Activated CD4-positive, alpha-beta T cell treated with anti-CD3 and anti-CD28 coated beads, Interleukin-2, amount 50 U/mL, for 4 hours (primary cell): ENCODE data around the gene PHF19.

ENCODE experiments used
- DNase-seq, 2 experiments: peaks; one replicate each; pipeline ENCODE4 v3.0.0-alpha.2; 2020

PHF19 gene

DNA sequence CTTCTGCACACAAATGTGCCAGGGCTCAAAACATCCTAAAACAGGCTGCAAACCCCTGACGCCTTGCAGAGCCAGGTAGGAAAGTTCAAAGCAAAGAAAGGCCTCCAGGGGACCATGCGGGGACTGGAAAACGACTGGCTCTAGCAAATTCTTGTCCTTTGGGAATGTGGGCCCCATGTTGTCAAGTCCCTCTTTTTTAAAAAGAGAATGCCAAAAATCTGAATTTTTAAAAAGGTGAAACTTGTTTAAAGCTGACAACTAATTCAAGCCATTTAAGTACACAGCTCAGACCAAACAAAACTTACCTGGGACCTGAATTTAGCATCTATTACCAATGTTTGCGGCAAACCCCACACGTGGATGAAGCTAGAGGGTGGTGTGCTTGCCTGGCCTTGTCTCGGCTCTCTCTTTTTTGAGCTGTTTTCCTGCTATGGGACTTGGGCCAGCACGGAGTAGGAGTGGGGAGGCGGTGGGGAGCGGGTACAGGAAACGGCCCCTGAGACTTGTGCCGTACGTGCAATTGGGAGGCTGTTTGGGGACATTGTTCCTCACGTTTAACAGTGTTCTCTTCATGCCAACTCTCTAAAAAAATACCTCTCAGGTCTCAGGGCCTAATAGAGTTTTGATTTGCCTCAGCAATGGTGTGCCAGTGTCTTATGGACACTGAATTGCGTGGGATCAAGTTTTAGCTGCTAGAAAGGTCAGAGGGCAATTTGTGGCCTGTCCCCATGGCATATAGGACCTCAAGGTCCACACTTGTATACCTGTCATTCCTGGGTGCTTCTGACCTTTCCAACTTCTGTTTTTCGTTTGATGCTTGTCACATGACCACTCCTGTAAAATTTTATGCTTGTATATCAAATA, 15.1 kb upstream of the PHF19 start:
- no peak for DNase-seq

DNA sequence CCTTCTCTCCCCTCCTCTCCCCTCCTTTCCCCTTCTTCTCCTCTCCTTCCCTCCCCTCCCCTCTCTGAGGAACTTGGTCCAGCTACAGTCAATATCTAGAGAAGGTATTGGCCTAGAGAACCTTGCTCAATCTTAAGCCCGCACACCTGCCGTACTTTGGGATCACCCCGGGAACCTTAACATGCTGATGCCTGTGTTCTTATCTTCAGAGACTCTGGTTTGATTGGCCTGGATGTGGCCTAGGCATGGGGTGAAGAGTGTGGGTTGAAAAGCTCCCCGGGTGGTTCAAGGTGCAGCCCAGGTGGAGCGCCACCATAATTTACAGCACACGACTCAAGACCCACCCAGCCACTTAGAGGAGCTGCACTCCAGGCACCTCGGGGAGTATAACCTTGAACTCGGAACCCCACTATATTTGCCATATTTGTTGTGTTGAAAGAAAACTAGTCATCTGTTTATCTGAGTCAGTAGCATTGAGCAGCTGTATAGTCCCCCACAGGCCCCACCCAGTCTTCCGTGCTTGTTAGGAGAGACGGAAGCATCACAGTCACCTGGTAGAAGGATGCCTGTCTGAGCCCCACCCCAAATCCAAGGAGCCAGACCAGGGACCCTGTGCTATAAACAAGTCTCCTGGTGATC, 14.4 kb upstream of the PHF19 start:
- peak; percentile 57 to 58 for DNase-seq

DNA sequence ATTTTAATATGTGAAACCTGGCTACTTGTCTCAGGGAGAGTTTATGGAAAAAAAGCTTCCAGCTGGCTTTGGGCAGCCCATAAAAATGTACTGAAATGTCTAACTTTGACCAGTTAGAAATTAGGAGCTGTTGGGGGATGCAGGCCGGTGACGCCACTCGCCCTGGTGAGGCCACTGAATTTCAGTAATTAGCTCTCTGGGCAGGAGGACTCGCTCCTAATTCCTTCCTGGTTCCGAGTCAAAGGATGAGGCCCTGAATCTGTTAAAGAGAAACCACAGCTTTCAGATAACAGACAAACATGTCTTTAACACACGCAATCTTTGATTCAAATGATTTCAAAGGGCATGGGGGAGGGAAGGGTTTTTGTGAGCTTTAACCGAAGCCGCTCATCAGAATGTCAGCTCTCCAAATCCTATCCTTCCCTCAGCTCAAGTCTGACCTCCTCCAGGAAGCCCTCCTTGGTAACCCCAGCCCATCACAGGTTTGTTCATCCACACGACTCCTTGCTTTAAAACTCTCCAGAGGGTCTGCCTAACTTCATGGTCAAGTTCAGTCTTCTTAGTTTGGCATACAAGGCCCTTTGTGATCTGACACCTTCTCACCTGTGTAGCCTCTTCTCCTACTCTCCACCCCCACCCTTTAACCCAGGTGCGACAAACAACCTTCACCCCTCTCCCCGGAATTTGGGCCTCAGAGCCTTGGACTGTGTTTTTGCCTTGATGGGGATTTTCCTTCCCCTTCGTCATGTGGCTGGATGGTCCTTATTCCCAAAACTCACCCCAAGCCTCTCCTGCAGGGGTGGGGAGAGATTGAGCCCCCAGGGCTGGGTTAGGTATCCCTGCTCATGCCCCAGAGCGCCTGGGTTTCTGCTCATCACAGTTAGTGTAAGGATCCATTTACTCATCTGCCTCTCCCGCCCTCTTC, 13.6 kb upstream of the PHF19 start:
- no peak for DNase-seq

DNA sequence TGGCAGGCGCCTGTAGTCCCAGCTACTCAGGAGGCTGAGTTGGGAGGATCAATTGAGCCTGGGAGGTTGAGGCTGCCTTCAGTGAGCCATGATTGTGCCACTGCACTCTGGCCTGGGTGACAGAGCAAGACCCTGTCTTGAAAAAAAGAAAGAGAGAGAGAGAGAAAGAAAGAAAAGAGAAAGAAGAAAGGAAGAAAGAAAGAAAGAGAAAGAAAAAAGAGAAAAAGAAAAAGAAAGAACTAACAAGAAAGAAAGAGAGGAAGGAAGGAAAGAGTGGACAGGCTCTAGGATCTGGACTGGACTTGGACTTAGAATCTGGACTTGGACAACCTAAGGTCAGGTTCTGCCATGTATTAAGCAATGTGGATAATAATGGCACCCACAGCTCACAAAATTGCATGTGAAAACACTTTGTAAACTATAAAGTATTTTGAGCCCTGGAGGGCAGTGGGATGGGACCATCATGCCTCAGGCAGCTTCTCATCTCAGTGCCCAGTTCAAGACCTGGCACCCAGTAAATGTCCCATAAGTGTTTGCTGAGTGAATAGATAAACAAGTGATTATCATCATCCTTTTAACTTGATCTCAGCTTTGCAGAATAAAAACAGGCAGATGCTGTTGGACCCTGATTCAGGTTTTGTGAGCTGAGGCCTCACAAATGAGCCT, 12.8 kb upstream of the PHF19 start:
- DNase-seq = no peak

DNA sequence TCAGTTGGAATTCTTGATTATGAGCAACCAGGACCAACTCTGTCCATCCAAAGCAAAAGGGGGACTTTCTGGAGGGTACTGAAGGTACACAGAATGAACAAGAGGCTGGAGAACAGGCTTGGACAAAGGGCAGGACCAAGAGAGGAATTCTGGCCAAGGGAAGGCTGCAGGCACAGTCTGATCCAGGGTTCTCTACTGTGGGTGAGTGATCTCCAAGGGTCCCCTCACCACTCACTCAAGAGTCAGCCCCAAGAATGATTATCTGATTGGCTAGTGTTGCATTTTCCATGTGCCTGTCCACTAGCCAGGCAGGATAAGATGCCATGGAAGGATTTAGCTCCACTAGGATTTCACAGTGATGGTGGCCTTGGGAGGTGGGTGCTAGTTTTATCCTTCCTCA, 11.6 kb upstream of the PHF19 start:
- no peak for DNase-seq

DNA sequence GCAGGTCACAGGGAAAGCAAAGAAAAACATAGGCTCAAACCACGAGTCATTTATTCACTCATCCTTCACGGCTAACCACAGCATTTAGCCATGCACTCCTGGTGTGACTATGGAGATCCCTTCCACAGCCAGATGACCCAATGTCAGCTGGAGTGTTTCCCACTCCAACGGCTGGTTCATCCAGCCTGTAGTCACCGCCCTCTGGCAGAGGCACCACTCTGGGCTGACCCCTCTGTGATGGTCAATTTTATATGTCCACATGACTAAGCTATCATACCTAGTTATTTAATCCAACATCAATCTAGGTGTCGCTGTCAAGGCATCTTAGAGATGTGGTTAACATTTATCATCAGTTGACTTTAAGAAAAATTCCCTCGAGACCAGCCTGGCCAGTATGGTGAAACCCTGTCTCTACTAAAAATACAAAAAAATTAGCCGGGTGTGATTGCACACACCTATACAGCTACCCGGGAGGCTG, 9.5 kb upstream of the PHF19 start:
- no peak for DNase-seq

DNA sequence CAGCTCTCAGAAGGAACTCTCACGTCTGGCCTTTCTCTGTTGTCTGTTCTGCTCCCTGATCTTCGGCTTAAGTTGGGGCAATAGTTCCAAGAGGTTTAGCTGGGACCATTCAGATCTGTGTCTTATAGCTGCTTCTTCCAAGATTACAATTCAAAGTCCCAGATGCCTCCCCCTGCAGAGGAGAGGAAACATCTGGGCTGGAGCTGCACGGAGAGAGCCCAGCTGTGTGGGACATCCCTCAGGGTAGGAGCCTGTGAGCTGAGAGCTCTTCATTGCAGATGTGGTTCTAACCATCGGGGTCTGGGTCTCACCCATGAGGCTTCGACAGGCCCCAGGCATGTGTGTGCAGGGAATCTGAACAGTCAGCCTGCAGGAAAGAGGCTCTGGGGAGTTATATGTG, 9.0 kb upstream of the PHF19 start:
- DNase-seq = no peak

DNA sequence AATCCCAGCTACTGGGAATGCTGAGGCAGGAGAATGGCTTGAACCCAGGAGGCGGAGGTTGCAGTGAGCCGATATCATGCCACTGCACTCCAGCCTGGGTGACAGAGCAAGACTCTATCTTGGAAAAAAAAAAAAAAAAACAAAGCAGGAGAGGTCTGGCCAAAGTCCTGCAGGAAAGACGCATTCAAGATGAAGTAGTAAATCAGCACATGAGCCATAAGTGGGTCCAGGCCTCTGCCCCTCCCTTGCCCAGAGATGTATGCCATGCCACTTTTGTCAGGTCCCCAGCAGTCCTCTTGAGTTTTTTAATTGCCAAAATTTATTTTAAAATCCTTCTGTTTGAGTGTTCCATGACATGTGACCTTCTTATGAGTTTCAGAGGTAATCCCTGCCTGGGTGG, 8.5 kb upstream of the PHF19 start:
- no peak for DNase-seq

DNA sequence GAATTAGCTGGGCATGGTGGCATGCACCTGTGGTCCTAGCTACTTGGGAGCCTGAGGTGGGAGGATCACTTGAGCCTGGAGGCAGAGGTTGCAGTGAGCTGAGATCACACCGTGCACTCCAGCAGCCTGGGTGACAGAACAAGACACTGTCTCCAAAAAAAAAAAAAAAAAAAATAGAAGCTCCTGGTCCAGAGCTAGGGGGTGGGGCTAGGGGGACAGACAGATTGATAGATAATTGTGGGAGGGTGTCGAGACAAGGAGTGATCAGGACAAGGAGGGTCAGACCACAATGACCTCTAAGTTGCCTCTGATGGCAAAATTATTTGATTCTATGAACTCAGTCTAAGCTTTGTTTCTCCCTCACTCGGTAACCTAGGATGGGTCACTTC, 6.6 kb upstream of the PHF19 start:
- no peak for DNase-seq

DNA sequence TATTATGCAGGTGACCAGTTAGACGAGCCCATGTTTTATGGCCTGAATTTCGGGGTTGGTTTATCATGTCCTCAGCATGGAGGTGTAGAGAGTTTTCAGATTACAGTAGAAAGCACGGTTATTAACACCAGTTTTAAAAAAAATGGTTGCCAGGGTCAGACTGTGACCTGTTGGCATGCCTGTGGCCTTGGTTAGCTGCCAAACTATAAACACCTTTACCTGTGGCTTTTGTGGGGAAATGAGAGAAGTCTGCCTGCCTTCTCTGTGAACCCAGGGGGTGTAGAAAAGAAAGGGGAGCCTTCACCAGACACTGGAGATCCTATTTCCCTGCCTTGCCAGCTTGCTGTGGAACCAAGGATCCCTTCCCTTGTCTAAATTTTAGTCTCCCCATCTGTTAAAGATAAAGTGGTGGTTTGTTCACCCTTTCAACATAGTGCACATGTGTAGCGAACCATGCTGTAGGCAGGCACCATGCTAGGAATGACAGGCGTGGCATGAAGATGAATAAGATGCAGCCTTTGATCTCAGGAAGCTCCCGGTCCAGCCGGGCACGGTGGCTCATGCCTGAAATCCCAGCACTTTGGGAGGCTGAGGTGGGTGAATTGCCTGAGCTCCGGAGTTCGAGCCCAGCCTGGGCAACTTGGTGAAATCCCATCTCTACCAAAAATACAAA, 6.1 kb upstream of the PHF19 start:
- no peak for DNase-seq

DNA sequence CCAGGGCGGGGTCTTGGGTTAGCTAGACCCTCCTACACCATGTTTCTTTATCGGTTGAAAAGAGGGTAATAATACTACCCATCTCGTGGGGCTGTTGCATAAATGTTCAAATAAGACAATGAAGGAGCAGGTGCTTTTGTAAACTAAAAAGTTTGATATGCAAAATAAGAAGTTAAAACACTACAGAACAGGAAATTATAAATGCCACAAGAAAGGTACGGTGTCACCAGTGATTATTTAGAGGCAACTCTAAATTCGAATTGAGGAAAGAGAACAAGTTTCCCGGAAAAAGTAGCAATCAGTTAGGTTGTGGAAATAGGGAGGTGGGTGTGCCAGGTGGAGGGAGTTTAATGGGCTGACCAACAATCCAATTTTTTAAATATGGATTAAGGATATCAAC, 2.5 kb upstream of the PHF19 start:
- DNase-seq = no peak

DNA sequence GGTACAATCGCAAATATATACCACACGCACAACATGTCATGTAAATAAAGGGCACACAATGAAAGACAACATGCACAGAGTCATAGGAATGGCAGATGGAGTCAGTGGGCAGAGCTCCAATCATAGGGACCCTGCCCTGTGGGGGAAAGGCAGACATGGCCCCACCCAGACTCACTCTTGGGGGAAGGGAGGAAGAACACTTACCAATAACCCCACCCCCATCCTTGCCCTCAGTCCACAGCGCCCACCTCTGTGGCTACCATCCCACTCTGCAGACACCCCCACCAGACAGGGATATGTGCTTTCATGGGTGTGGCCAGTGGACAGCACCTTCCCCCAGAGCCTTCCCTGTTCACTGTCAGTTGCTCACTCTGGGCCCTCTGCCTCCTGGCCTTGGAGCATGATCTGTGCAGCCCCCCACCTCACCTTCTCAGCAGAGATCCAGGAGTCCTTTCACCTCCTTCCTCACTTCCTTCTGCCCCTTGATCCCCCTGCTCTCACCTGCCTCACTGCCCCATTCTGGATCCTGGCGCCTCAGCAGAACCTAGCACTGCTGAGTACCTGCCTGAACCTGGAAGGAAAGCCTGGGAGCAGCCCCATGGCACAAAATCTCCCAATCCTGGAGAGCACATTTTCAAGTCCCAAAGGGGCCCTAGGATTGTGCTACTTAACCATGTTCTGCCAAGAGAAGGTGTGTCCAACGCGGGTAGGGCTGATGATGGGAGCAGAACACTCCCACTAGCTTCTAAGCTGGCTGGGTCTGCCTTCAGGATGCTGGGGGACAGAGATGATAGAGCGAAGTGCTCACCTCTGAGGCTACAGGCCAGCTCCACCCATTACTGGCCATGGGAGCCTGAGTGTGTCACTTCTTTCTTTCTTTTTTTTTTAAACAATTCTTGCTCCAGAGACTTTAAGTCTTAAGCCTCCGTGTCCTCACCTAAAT, 1.5 kb upstream of the PHF19 start:
- no peak for DNase-seq

DNA sequence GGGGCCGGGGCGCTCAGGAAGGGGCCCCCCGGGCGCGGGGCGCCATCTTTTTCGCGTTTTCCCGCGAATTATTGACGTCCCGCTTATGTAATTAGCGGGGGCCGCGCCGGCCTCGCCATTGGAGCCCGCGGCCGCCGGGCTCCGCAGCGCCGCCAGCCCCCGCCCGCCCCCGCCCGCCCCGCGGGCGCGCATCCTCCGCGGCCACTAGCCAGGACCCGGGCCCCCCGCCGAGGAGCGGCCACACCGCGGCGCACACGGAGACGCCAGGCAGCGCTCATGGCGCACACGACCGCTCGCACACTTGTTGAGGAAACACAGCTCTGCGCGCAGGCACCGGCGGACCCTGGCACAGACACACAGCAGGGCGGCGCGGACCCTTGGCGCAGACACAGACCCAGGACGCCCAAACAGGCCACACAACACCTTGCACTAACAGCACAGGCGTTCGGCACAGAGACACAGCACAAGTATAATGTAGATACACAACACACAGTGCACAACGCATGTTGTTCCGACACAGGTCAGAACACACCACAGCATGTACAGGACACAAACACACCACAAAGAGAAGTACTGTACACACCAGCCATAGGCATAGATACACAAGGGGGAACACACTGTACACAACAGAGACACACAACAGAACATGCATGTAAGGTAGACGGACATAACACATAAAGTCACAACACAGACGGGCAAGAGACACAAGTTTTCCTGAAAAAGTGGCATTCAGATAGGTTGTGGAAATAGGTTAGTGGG, 467 bp upstream of the PHF19 start:
- DNase-seq = no peak

DNA sequence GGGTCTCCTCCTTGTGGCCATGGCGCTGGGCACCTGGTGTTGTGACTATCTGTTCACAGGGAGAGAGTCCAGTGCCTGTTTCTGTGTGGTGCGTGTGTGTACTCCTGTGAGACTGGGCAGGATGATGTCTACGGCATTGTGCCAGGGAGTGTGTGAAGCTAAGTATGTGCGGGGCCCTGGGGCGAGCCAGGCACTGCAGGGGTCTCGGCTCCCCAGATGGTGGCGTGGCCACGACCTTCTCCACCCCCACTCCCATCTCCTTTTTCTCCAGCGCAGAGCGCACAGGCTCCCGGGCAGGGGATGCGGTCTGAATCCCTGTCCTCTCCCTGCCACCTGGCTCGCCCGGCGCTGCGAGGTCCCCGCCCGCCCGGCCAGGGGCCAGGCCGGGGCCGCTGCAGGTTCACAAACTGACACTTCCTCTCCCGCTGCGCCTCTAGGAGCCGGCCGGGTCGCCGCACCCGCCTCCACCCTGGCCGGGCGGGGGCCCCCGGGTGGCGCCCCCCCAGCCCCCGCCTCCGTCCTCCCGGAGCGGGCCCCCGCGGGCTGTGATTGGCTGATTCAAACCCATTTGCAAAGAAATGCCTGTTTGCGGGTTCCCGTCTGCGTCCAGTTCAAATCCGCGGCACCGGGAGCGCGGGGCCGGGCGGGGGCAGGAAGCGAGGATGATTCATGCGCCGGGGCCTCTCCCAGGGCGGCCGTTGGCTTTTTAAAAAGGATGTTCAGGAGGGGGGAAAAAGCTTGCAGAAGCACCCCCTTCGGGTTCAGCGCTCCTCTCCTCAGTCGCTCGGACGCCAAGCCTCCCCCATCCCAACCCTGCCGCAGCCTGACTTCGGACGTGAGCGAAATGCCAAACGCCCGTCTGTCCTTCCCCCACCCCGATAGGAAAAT, 790 bp downstream of the PHF19 start:
- DNase-seq = peak; percentile 63 to 68

DNA sequence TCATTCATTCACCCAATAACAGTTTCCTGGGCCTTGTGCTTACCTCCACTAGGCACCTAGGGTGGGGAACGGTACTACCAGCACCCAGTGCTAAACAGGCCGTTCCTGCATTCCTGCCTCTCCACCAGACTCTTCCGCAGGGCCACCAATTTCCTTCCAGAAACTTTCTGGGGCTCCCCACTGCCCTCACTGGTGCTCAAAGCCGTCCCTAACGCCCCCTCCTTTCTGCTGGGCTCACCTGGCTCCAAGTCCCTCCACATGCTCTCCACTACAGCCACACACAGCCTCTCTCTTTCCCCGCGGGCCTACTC, 1.4 kb downstream of the PHF19 start:
- no peak for DNase-seq

DNA sequence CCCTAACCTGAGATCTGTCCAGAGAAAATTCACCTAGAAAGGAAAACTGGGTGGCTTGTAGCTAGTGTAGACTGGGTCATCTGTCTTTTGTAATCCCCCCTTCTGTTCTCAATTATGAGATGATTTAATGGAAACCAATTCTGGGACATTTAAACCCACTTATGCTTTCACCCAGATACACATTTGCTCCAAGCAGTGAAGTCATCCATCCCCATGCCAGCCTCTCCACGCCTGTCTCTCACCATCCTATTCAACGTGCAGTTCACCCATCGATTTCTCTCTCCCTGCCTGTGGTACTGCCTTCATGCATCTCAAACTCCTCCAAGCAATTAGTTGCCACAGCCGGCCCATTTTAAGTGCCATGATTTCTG, 1.8 kb downstream of the PHF19 start:
- no peak for DNase-seq

DNA sequence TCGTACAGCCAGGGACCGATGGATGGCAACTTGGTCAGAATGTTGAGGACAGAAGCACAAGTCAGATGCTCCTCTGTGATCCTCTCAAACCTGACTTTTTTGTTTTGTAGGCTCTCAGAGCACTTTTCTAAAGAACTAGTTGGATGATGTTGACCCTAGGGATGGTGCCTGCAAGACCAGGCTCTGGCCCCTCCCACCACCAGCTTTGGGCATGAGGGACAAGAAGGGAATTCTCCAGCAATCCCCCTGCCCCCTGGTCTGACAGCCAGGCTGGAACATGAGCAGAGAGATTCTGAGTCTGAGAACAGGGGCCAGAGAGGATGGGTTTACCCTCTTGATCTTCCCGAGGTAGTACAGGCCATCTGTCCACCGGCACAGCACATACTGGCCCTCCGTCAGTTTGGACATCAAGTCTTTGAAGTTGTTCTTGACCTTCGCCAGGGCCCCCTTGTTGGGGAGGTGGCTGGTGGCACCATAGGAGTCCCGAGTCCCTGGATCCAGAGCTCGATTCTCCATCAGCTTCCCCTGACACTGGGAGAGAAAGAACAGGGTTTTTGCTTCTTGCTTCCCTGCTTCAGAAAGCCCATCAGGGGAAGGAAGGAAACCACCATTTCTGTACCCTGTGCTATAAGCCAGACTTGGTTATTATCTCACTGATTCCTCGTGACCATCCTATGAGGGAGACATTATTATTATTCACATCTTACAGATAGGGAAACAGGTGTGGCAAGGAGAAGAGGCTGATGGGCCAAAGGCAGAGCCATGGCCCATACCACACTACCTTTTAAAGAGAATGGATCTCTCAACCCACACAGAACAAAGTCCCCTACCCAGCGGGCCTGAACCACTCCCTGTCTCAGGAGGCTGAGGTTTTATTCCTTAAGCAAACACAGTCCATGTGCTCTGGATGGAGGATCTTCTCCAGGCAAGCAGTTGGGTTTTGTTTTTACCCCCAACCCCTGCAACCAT, 2.5 kb downstream of the PHF19 start:
- DNase-seq = no peak

DNA sequence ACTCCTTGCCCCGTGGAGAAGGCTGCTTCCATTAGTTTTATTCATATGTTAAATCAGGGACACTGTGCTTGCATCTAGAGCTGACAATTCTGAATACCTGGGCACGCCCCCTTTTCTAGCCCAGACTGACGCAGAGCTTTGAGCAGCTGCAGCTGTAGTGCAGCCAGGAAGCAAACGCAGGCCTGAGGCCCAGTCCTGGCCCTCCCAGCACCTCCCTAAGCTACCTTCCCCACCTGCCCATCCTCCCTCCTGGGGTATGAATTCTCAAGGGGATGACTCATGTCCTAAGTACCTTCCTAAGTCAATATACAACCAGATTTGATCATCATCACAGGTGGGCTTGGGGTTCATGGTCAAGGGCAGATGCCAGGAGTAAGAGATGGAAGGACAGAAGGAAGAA, 3.5 kb downstream of the PHF19 start:
- DNase-seq = no peak
